ENCODE results near the gene PSMG4. TPM values are rescaled to one million over a fixed set of nuclear protein-coding genes. Genes with fewer than 3 reads are reported as not detected.

Gene PSMG4
- total RNA-seq, 1 experiment from 2014 or later = 27.0 TPM

- no peak for ATAC-seq
- H3K27me3 ChIP-seq (ENCODE audit: control insufficient read depth, insufficient read depth, low read length) = peaks cover 6% of the 10 kb centered on the region
- ChIA-PET POLR2A (no interaction called here), CTCF (interaction anchor here (0.7 kb wide), 1 partner anchor 30 kb away, joined by 9 read pairs; the partner anchor contains the start of gene PSMG4)
- no TSS peak for BruUV-seq (replicated peaks)
- H3K9me3 ChIP-seq (ENCODE audit: control insufficient read depth, insufficient read depth, low read depth, low read length) = no peaks in the 10 kb centered on the region
- no peak overlapping the region; a peak in 1 of 4 replicates for H3K4me3 ChIP-seq (ENCODE audit: low read depth in 2 of 2, low read length in 2 of 2)
- H3K27ac ChIP-seq (ENCODE audit: low read length) = no peak overlapping the region
- DNase-seq (ENCODE audit: low read depth, low spot score) = no peak
- intact Hi-C loops (cut with micrococcal nuclease; ENCODE audit: unreplicated experiment) = no loop called here
- in situ Hi-C loops (cut with HindIII; ENCODE audit: low pct_unique_long_range_greater_than_20kb, low sequenced_read_pairs) = no loop called here
- H3K4me1 ChIP-seq (ENCODE audit: control insufficient read depth, insufficient read depth, low read length) = peaks cover 9% of the 10 kb centered on the region
- no peaks in the 10 kb centered on the region for H3K36me3 ChIP-seq (ENCODE audit: control insufficient read depth, insufficient read depth, low read length)
- no peak for TF ChIP-seq TCF7L2 (IDR thresholded peaks at IDR 0.05; ENCODE audit: low read depth, low read length)
- no peak for TF ChIP-seq POLR2AphosphoS5 (IDR thresholded peaks at IDR 0.05; ENCODE audit: low read depth, low read length)
- no peak for TF ChIP-seq REST (IDR thresholded peaks at IDR 0.05; ENCODE audit: insufficient read depth in 1 of 2, low read depth in 2 of 2, low read length in 1 of 2)
- TF ChIP-seq SIN3A (IDR thresholded peaks at IDR 0.05; ENCODE audit: borderline replicate concordance, insufficient read depth, low read depth, low read length) = no peak
- TF ChIP-seq, protein P1, sequence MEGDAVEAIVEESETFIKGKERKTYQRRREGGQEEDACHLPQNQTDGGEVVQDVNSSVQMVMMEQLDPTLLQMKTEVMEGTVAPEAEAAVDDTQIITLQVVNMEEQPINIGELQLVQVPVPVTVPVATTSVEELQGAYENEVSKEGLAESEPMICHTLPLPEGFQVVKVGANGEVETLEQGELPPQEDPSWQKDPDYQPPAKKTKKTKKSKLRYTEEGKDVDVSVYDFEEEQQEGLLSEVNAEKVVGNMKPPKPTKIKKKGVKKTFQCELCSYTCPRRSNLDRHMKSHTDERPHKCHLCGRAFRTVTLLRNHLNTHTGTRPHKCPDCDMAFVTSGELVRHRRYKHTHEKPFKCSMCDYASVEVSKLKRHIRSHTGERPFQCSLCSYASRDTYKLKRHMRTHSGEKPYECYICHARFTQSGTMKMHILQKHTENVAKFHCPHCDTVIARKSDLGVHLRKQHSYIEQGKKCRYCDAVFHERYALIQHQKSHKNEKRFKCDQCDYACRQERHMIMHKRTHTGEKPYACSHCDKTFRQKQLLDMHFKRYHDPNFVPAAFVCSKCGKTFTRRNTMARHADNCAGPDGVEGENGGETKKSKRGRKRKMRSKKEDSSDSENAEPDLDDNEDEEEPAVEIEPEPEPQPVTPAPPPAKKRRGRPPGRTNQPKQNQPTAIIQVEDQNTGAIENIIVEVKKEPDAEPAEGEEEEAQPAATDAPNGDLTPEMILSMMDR (IDR thresholded peaks at IDR 0.05) = no peak
These were observed 29.8 kb upstream of the PSMG4 start for GRCh38 chr6:3228771-3229565.

DNA sequence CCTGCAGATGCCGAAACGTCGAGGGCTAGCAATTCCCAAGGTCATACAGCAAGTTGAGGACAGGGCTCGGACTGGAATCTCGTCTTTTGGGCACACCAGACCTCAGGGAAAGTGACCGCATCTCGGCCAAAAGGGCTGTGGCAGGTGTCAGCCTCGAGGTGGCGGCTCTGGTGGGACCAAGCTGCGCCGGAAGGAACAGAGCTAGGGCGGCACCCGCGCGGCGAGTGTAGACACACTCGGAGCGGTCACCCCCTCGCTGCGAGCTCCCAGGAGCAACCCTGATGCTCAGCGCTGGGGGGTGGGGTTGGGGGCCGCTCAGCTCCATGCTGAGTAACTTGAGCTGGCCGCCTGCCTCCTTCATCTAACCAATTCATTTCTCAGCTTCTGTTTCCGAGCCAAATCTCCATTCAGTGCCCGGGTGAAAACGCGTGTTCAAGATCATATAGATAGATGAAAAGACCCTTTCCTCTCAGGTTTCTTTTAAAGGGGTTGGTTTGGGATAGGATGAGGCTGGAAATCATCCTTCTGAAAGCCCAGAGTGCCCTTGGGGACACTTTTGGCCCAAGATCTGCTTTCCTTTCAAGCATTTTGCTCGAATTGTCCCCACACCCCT is 29.1 kb upstream of the PSMG4 start:
- ChIA-PET CTCF (no interaction called here), POLR2A (no interaction called here)
- intact Hi-C loops (cut with micrococcal nuclease; ENCODE audit: unreplicated experiment) (loop anchor here (10.0 kb wide), 1 partner anchor 65 kb away; no protein-coding TSS in a partner anchor), in situ Hi-C loops (cut with HindIII; ENCODE audit: low pct_unique_long_range_greater_than_20kb, low sequenced_read_pairs) (no loop called here)
- Histone ChIP-seq H3K27me3 (ENCODE audit: control insufficient read depth, insufficient read depth, low read length) (peaks cover 6% of the 10 kb centered on the region), H3K27ac (ENCODE audit: low read length) (no peak overlapping the region), H3K4me3 (ENCODE audit: low read depth in 2 of 2, low read length in 2 of 2) (no peak overlapping the region; a peak in 1 of 4 replicates), H3K9me3 (ENCODE audit: control insufficient read depth, insufficient read depth, low read depth, low read length) (no peaks in the 10 kb centered on the region), H3K4me1 (ENCODE audit: control insufficient read depth, insufficient read depth, low read length) (peaks cover 9% of the 10 kb centered on the region), H3K36me3 (ENCODE audit: control insufficient read depth, insufficient read depth, low read length) (no peaks in the 10 kb centered on the region)
- BruUV-seq (replicated peaks) = no TSS peak
- TF ChIP-seq POLR2AphosphoS5 (IDR thresholded peaks at IDR 0.05; ENCODE audit: low read depth, low read length) = no peak
- no peak for TF ChIP-seq REST (IDR thresholded peaks at IDR 0.05; ENCODE audit: insufficient read depth in 1 of 2, low read depth in 2 of 2, low read length in 1 of 2)
- TF ChIP-seq, protein P1 (IDR thresholded peaks at IDR 0.05) = no peak
- TF ChIP-seq TCF7L2 (IDR thresholded peaks at IDR 0.05; ENCODE audit: low read depth, low read length) = no peak
- TF ChIP-seq SIN3A (IDR thresholded peaks at IDR 0.05; ENCODE audit: borderline replicate concordance, insufficient read depth, low read depth, low read length) = no peak
- ATAC-seq = 0 out of 2 replicates have a peak, but pooled peaks have one; percentile 3
- no peak for DNase-seq (ENCODE audit: low read depth, low spot score)
